Osteoblast (primary cell): ENCODE results near the gene LEPROT. TPM values are rescaled to one million over a fixed set of nuclear protein-coding genes. Genes with fewer than 3 reads are reported as not detected.
"Not testable (repeated sequence)": the region's sequence is repeated elsewhere in the genome, so short reads cannot be mapped to it uniquely, and the experiment has no call there.

Experiments
- DNase-seq: peaks from one replicate; pipeline ENCODE4 v3.0.0; 2011; ENCODE audit warnings: low spot score, mixed read lengths; ENCODE audit not compliant: insufficient read length; ENCODE audit errors: missing footprints
- H2AFZ ChIP-seq: 2 replicates; pipeline ENCODE4 v1.6.0; 2011; ENCODE audit warnings: mild to moderate bottlenecking, low read length
- H3K27ac ChIP-seq: 2 replicates; pipeline ENCODE4 v1.5.1; 2011; ENCODE audit warnings: mild to moderate bottlenecking, low read depth, low read length, moderate library complexity
- H3K27me3 ChIP-seq: 2 replicates; pipeline ENCODE4 v1.6.0; 2012; ENCODE audit warnings: mild to moderate bottlenecking, control low read depth, inconsistent platforms, low read length, moderate library complexity; ENCODE audit not compliant: insufficient read depth
- H3K36me3 ChIP-seq: 2 replicates; pipeline ENCODE4 v1.5.1; 2011; ENCODE audit warnings: mild to moderate bottlenecking, low read length, control low read depth, moderate library complexity; ENCODE audit not compliant: insufficient read depth
- H3K4me1 ChIP-seq: 2 replicates; pipeline ENCODE4 v1.5.1; 2011; ENCODE audit warnings: mild to moderate bottlenecking, low read length, control low read depth, moderate library complexity; ENCODE audit not compliant: insufficient read depth
- H3K4me2 ChIP-seq: 2 replicates; pipeline ENCODE4 v1.6.0; 2011; ENCODE audit warnings: mild to moderate bottlenecking, low read length; ENCODE audit not compliant: insufficient read depth
- H3K4me3 ChIP-seq: fragments of 200-600 bp; sonication (generic); 3 replicates; pipeline ENCODE4 v1.5.1; 2012; ENCODE audit warnings: mild to moderate bottlenecking, low read length, inconsistent platforms; ENCODE audit not compliant: insufficient read depth
- H3K79me2 ChIP-seq: 2 replicates; pipeline ENCODE4 v1.6.0; 2012; ENCODE audit warnings: mild to moderate bottlenecking, low read length, control low read depth, inconsistent platforms; ENCODE audit not compliant: insufficient read depth
- H3K9me3 ChIP-seq: 2 replicates; pipeline ENCODE4 v1.5.1; 2011; ENCODE audit warnings: low read depth, low read length, control low read depth
- H4K20me1 ChIP-seq: 2 replicates; pipeline ENCODE4 v1.6.0; 2012; ENCODE audit warnings: mild to moderate bottlenecking, low read length, control low read depth; ENCODE audit not compliant: insufficient read depth
- CTCF ChIP-seq: IDR thresholded peaks from 2 replicates; pipeline ENCODE4 v1.5.1; 2011; ENCODE audit warnings: mild to moderate bottlenecking, low read depth, low read length, moderate library complexity; ENCODE audit errors: extremely low read depth
- total RNA-seq: library from RNA; depleted of rRNA; stranded (reverse); fragments of >200 nt; gene quantifications from 2 replicates; pipeline ENCODE4 v1.2.3, GENCODE V29; 2012

Gene LEPROT
- total RNA-seq, 1 donor: 87.9 TPM

- Histone ChIP-seq H2AFZ (no peak overlapping the region), H3K4me1 (no peaks in the 10 kb centered on the region), H3K27me3 (no peaks in the 10 kb centered on the region), H3K27ac (no peak overlapping the region), H3K4me3 (no peak overlapping the region), H3K79me2 (no peaks in the 10 kb centered on the region), H3K36me3 (no peaks in the 10 kb centered on the region), H3K9me3 (no peaks in the 10 kb centered on the region), H4K20me1 (no peaks in the 10 kb centered on the region), H3K4me2 (no peak overlapping the region)
- TF ChIP-seq CTCF: no peak
- no peak for DNase-seq
These were observed 42.8 kb upstream of the LEPROT start for GRCh38 chr1:65377496-65378246.

GRCh38 chr1:65378247-65378946, 42.1 kb upstream of the LEPROT start:
- DNase-seq: no peak
- Histone ChIP-seq H3K36me3 (no peaks in the 10 kb centered on the region), H3K4me3 (no peak overlapping the region), H3K9me3 (no peaks in the 10 kb centered on the region), H4K20me1 (no peaks in the 10 kb centered on the region), H2AFZ (no peak overlapping the region), H3K27ac (no peak overlapping the region), H3K79me2 (no peaks in the 10 kb centered on the region), H3K4me2 (no peak overlapping the region), H3K4me1 (no peaks in the 10 kb centered on the region), H3K27me3 (no peaks in the 10 kb centered on the region)
- TF ChIP-seq CTCF: no peak

- H3K27ac ChIP-seq, H3K9me3 ChIP-seq, H3K4me1 ChIP-seq, H4K20me1 ChIP-seq, H2AFZ ChIP-seq, H3K36me3 ChIP-seq, DNase-seq, H3K4me2 ChIP-seq, H3K4me3 ChIP-seq, H3K27me3 ChIP-seq, H3K79me2 ChIP-seq: not testable (repeated sequence)
These were observed 36.0 kb upstream of the LEPROT start for GRCh38 chr1:65384426-65384825.

- TF ChIP-seq CTCF: no peak
- no peaks in the 10 kb centered on the region for H3K27me3 ChIP-seq
- no peak overlapping the region for H2AFZ ChIP-seq
- no peak overlapping the region for H3K4me3 ChIP-seq
- no peak overlapping the region for H3K4me2 ChIP-seq
- no peaks in the 10 kb centered on the region for H4K20me1 ChIP-seq
- no peaks in the 10 kb centered on the region for H3K9me3 ChIP-seq
- H3K27ac ChIP-seq: no peak overlapping the region
- no peaks in the 10 kb centered on the region for H3K36me3 ChIP-seq
- no peaks in the 10 kb centered on the region for H3K79me2 ChIP-seq
- no peaks in the 10 kb centered on the region for H3K4me1 ChIP-seq
- no peak for DNase-seq
These were observed 34.0 kb upstream of the LEPROT start for GRCh38 chr1:65386439-65386838.
